HG03103 (cell line): ENCODE results near the gene BTG4.

Experiments used
- ATAC-seq: cut with Tn5 transposase; IDR thresholded peaks from one replicate; pipeline ENCODE4 v1.9.1; 2021; ENCODE audit warnings: low read depth; ENCODE audit not compliant: unreplicated experiment

Gene BTG4

DNA sequence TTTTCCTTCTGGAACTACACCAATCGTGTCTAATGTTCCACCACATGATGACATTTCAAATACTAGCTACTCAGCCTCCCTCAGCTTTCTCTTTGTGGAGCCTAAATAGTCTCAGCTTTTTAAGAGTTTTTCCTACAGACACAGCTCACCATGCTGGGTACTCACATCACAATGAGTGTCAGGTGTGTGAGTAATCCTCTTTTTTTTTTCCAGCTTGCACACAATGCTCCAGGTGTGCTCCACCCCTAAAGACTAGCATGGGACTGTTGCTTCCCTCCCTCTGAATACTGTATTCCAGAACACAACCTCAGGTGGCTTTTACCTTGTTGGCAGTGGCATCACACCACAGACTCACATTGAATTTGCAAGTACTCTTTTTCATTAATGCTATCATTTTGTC is 11.7 kb downstream of the BTG4 start:
- no peak for ATAC-seq

DNA sequence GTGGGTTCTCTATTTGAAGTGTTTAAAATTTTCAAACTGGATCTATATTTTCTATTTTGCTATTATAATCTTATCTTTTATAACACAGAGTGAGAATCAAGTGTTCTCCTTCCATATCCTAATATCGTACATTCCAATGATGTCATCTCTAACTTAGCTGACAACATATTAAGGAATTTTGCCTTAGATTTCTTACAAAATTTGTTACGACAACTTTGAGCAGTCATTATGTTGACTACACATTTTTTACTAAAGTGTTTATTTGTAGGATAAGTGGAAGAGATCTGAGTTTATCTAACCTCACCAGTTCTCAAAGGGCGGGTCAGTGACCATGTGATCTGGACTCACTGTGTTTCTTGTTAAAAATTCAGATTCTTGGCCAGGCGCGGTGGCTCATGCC is 12.7 kb downstream of the BTG4 start:
- no peak for ATAC-seq

DNA sequence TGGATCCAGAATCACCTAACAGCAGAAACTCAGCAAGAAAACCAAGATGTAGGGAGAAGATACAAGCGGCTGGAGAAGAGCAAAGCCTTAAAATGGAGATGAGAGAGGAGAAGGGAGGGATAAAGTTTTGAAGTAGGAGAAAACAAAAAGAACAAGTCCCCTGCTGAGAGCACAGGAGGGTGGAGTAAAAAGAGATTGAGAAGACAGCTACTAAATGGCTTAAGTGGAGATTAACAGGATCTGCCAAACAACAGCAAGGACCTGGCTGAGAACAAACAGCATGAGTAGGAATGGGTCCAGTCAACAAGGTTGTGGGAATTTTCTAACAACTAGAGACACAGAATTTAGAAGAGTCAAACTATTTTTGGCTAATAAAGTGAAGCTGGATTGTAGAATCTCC is 18.1 kb downstream of the BTG4 start:
- no peak for ATAC-seq

DNA sequence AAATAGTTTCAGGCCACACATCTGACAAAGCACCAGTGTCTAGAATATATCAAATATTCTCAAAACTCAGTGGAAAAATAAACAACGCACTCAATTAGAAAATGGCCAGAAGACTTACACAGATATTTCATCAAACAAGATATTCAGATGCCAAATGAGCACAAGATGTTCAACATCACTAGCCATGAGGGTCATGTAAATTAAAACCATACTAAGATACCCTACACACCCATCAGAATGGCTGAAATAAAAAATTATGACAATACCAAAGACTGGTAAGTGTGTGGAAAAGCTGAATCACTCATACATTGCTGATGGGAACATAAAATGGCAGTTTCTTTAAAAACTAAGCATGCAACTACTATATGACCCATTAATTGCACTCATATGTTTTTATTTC is 21.7 kb downstream of the BTG4 start:
- ATAC-seq = no peak

DNA sequence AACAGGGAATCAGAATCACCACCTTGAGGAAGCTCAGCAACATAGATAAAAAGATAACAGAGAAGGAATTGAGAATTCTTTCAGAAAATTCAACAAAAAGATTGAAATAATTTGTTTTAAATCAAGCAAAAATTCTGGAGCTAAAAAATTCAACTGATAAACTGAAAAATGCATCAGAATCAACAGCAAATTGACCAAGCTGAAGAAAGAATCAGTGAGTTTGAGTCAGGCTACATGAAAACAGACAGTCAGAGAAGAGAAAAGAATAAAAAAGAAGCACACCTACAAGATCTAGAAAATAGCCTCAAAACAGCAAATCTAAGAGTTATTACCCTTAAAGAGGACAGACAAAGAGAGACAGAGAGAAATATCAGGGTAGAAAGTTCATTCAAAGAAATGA is 28.8 kb downstream of the BTG4 start:
- ATAC-seq = no peak

DNA sequence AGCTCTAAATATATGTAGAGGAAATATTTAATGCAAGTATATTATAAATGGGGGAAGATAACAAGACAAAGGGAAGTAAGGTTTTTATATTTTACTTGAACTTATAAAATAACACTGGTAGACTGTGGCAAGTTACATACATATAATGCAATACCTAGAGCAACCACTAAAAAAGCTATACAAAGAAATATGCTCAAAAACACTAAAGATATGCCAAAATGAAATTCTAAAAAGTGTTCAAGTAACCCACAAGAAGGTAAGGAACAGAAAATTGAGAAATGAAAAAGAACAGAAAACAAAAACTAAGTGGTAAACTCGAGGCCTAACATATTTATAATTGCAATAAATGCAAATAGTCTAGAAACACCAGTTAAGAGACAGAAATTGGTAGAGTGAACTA is 32.5 kb downstream of the BTG4 start:
- no peak for ATAC-seq

DNA sequence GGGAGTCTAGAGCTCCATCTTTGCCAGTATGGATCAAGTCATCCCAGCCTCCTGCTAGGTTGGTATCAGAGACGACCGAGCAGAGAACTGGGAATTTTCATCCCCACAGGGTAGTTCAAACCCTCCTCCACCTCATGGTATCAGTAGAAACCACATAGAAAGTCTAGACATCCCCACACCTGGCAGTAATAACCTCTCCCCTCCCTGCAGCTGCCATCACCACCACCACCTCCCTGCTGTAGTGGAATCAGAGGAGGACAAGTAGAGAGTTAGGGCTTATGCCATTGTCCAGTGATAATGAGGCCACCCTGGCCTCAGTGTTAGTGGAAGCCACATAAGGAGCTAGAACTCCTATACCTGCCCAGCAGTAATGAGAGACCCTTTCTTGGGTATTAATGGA is 34.3 kb downstream of the BTG4 start:
- ATAC-seq = no peak

DNA sequence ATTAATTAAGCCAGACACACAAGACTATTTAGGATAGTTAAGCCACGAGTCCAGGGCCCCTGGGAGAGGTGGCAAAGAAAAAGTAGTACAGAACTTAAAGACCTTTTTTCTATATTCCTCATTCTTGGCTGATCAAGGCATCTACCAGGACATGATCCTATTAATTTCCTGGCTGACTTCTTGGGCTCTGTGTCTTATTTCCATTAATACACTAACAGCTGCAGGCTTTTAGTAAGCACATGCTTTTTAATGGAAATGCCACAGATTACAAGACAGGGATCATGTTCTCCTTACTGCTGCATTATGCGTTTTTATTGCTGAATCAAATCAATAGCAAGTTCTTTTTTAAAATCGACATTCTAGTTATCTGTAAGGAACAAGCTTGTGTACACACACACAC is 35.2 kb downstream of the BTG4 start:
- ATAC-seq = no peak

DNA sequence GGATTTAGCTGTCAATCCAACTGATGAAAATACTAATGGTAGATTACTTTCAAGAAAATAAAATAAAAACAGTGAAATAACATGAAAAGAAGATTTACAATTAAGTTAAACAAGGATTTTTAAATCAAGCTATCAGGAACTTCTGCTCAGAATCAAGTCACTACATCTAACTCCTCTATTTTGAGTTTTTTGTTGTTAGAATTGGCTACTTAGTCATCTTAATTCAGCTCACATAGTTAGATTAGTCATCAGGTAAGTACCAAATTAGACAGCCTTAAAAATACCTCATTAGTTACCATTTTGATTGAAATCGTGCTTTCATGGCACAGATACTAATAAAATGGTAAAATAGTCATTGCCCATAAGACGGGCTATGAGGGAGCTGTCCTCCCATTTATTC is 35.8 kb downstream of the BTG4 start:
- no peak for ATAC-seq

DNA sequence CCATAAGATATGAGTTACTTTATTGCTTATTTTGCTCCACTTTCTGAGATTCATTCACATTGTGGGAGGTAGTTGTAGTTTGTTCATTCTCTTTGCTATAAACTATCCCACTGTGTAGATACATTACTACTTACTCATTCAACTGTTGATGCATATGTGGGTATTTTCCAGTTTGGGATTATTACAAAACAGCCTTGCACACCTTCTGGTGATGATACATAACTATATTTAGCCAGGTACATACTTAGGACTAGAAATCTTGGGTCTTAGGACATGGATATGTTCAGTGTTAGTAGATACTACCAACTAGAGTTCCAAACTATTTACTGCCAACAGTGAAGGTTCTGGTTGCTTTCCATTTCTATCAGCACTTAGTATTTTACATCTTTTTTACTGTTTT is 37.8 kb downstream of the BTG4 start:
- no peak for ATAC-seq

DNA sequence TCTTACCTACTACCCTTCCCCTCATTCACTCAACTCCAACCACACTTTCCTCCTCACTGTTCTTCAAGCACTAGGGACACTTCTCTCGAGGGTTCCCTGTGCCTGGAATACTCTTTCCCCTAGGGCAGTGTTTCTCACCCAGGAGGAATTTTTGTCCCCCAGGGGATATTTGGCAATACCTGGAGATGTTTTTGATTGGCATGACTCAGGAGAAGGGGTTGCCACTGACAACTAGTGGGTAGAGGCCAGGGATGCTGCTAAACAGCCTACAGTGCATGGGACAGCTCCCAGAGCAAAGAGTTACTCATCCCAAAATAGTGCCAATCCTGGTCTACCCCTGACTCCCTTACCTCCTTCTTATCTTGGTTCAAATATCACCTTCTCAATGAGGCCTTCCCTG is 40.0 kb downstream of the BTG4 start:
- no peak for ATAC-seq

DNA sequence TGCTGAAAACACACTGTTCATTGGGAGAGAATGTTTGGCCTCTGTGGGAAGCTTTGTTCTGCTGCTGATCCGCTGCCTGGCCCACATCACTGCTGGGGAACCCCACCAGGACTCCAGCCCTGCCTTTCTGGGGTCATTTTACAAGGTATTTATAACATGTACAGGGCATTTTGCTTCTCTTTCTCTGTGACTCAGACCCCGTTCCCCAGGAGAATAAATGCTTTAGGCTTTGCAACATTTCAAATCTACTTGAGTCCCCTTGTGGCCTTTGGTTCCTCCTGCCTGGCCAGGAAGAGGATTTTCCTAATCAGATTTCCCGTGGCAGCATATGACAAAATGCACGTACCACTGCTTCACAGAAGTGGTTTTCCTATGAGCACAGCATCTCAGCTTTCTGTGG is 43.0 kb downstream of the BTG4 start:
- ATAC-seq = no peak

DNA sequence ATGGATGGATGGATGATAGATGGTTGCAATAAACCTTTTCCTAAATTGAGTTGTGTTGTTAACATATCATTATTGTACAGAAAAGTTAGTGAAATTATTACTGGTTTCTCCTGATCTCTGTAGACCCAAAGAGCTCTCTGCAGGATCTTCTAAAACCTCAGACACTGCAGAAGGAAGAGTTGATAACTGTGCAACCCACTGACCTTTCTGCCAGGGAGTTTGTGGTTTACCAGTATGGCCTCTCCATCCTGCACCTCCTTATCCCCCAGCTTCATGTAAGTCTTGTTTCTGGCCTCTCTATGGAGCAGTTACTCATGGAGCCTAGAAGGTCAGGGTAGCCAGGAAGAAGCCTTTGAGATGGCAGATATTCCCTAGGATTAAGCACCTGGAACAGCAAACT is 45.6 kb downstream of the BTG4 start:
- no peak for ATAC-seq

DNA sequence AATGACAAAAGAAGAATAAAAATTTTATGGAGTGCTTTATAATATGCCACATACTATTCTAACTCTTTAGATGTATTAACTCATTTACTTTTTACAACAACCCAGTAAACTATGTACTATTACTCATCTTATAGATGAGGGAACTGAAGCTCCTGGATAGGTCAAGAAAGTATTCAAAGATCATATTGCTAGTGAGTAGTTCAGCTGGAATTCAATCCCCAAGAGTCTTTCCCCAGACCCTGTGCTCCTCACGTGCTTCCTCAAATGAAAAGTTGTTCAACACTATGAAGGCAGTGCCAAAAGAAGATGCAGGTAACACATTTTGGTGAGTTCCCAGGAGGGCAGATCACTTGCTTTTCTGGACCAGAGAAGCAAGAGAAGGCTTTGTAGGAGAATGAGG is 46.8 kb downstream of the BTG4 start:
- ATAC-seq = no peak

DNA sequence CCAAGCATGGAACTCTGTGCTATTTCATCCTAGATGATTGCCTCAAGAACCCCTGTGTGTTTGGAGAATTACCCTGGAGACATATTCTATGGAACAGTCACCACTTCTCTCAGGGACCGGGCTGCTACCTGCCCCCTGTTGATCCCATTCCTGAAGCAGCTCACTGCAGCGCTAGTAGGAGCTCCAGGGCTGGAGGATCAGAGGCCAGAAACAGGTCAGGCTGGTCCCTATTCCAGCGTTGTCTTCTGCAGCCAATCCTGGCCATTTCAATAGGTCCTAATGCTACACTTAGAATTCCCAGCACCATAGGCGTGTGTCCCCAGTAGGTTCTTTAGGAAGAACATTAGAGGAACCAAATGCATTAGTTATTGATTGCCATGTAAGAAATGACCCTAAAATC is 48.9 kb downstream of the BTG4 start:
- no peak for ATAC-seq

DNA sequence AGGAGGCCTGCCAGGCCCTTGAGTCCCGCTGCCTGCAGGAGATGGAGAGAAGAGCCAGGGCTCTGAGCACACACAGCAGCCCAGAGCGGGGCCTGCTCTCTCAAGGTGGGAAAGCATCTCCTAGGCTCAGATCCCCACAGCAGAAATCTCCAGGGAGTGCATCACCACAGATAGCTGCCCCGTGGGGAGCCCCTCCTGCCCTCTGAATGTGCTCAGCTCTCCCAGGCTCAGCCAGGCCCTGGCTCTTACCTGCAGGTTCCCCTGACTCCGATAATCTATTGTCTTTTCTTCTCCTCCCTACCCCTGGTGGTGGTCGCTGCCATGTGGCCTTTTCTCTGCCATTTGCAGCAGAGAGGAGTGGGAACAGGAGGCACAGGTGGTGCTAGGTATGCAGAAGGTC is 49.9 kb downstream of the BTG4 start:
- no peak for ATAC-seq

DNA sequence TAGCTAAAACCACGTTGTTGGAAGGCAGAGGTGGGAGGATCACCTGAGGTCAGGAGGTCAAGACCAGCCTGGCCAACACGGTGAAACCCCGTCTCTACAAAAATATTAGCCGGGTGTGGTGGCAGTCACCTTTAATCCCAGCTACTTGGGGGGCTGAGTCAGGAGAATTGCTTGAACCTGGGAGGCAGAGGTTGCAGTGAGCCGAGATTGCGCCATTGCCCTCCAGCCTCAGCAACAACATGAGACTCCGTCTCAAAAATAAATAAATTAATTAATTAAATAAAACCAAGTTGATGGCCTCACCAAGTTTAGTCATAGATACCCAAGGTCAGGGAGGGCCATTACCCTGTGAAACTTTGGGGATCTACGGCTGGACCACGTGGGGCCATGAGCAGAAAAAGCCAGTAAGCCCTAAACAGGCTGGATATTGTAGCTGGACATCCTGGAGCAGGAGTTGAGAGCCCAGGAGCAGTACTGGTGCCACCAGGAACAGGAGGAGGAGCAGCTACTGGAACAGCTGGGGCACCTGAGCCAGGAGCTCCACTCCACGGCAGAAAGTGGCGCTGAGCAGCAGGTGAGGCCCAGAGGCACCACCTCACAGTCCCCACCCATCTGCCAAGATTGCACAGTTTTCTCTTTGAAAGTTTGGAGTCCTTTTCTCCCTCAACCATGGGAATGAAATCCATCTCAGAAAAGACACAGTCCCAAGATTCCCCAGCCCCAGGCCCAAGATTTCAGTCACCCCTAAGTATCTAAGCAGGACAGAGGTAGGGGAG is 50.5 kb downstream of the BTG4 start:
- no peak for ATAC-seq

DNA sequence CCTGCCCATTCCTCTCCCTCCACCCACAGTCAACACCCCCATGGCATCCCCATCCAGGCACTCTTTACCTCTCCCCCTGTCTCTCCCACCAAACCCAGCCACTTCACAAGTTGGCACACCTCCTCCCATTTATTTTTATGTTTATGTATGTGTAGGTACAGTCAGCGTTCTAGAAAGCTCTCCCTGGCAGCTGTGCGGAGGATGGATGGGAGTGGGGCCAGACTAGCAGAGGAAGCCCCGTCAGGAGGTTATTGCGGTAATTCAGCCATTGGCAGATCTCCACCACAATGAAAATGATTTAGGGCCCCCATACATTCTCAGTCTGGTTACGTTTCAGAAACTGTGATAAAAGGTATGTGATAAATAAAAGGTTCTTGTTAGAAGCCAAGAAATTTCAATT is 51.3 kb downstream of the BTG4 start:
- ATAC-seq = no peak

DNA sequence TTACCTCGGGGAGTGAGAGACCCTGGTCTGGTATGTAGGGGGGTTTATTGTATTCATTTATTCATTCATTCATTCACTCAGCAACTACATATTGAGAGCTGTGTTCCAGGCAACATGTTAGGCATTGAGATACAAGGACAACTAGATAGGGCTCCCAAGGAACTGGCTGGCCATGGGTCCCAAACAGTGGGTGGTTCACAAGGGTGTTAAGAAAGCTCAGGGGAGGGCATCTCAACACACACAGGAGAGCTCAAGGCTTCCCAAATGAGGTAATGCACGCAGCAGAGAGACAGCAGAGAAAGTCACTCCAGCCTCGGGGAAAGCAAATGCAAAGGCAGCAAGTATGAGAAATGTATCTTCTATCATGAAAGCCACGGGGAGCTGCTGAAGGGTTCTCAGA is 51.8 kb downstream of the BTG4 start:
- no peak for ATAC-seq

DNA sequence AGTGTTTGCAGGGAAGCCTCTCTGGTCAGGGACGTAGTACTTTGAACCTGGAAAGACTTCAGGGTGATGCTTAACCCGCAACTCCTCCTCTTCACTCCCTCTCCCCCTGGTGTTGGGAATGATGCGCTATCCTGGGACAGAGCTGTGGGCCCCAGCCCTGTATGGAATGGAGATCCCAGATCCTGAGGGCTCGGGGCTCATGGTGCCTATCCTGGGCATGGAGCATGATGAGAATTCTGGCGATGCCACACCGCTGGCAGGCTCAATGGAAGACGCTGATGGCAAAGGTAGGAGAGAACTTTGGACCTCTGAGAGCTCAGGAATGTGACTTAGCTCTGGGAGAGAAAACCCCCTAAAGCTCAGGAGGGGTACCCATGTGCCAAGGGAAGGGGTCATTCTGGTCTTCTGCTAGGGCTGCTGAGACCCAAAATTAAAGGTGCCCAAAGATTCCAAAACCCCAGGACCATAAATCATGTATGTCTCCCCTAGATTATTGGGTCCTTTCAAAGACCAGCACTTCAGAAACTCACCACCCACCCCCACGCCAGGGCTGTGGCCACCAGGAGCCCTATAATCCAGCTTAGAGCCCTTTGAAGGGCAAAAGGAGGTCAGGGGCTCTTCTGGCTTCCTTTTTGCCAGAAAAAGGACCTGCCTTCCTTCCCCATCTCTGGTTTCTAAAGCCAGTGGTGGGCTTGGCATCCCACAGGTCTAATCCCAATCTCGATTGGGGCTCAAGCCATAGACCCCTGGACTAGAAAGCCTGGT is 52.5 kb downstream of the BTG4 start:
- no peak for ATAC-seq

DNA sequence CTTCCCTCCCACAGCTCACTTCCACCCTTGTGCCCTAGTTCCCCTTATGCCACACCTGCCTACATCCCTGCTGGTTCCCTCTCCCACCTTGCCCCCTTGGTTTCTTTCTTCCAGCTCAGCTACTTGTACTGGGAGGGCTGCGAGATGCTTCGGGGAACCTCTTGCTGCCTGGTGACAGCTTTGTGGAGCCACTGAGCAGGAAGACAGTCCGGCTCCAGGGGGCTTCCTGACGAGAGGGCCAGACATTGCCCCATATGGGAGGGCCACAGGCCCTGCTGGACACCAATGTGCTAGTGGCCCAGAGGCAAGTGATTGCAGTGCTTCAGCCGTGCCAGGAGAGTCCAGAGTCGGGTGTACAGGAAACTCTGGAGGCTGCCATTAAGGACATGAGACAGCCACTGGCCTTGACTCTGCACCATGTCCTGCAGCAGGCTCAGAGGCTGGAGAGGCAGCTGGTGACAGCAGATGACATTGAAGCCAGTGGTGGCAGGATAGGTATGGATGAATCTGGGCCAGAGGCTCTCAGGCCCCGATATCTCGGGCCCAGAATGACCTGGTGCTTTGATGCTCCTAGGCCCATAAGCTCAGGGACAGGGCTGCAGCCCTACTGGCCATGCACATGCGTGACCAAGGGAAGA is 54.3 kb downstream of the BTG4 start:
- ATAC-seq = no peak
